HEK293 (cell line): ENCODE data around the gene DNA2.

Source experiments
- CTCF ChIP-seq: fragments of 450-650 bp; formaldehyde crosslinking; IDR thresholded peaks from 2 replicates; pipeline ENCODE4 v1.5.1; 2016; ENCODE audit warnings: missing biosample characterization, missing genetic modification characterization
- OSR2 ChIP-seq: fragments of 450-650 bp; formaldehyde crosslinking; IDR thresholded peaks from 2 replicates; pipeline ENCODE4 v1.5.1; 2016; ENCODE audit warnings: missing biosample characterization, missing genetic modification characterization
- PRDM4 ChIP-seq: fragments of 450-650 bp; formaldehyde crosslinking; IDR thresholded peaks from 2 replicates; pipeline ENCODE4 v1.5.1; 2017; ENCODE audit warnings: missing biosample characterization, missing genetic modification characterization
- ZNF423 ChIP-seq: fragments of 450-650 bp; formaldehyde crosslinking; IDR thresholded peaks from 2 replicates; pipeline ENCODE4 v1.5.1; 2016; ENCODE audit warnings: missing biosample characterization, missing genetic modification characterization
- ZNF433 ChIP-seq: fragments of 450-650 bp; formaldehyde crosslinking; IDR thresholded peaks from 2 replicates; pipeline ENCODE4 v1.5.1; 2016; ENCODE audit warnings: missing biosample characterization, missing genetic modification characterization, low read depth
- ZNF473 ChIP-seq: fragments of 450-650 bp; formaldehyde crosslinking; IDR thresholded peaks from 2 replicates; pipeline ENCODE4 v1.5.1; 2017; ENCODE audit warnings: missing biosample characterization, missing genetic modification characterization
- ZNF501 ChIP-seq: fragments of 450-650 bp; formaldehyde crosslinking; IDR thresholded peaks from 2 replicates; pipeline ENCODE4 v1.5.1; 2016; ENCODE audit warnings: missing biosample characterization, missing genetic modification characterization
- ZNF777 ChIP-seq: fragments of 450-650 bp; formaldehyde crosslinking; IDR thresholded peaks from 2 replicates; pipeline ENCODE4 v1.5.1; 2017; ENCODE audit warnings: missing biosample characterization, missing genetic modification characterization, borderline replicate concordance

- TF ChIP-seq ZNF501 (tag by site-specific recombination) = no peak
- no peak for TF ChIP-seq PRDM4 (tag by site-specific recombination)
- no peak for TF ChIP-seq ZNF433 (tag by site-specific recombination)
- TF ChIP-seq CTCF (tag by site-specific recombination) = no peak
- TF ChIP-seq OSR2 (tag by site-specific recombination) = no peak
- no peak for TF ChIP-seq ZNF777 (tag by site-specific recombination)
- no peak for TF ChIP-seq ZNF473 (tag by site-specific recombination)
- TF ChIP-seq ZNF423 (tag by site-specific recombination) = no peak
Measured at GRCh38 chr10:68367121-68367520, 104.7 kb downstream of the DNA2 start.
